Body of pancreas (tissue), 4 donors: ENCODE results near the gene SYT8.

Experiments used
- CTCF ChIP-seq, 7 experiments: fragments of 450-650 bp in 4 of 7; fragments of 200-600 bp in 3 of 7; sonication (generic) in 3 of 7; IDR thresholded peaks; one replicate each; pipeline ENCODE4 v1.5.1; 2016 to 2019; ENCODE audit warnings: antibody characterized with exemption in 7 of 7
- POLR2A ChIP-seq, 3 donors: fragments of 450-650 bp; IDR thresholded peaks; one replicate each; pipeline ENCODE4 v1.6.1; 2016; ENCODE audit warnings: antibody characterized with exemption in 3 of 3, mild to moderate bottlenecking in 2 of 3

- TF ChIP-seq POLR2A (IDR thresholded peaks at IDR 0.05) (no peak), CTCF (IDR thresholded peaks at IDR 0.05) (no peak)
Observed at GRCh38 chr11:1866776-1867175, 32.0 kb downstream of the SYT8 start.
